Ectodermal cell (in vitro differentiated cells): ENCODE results near the gene SLCO6A1.

ENCODE experiments used
- H3K27ac ChIP-seq: 2 replicates; pipeline ENCODE4 v1.7.0; 2013; ENCODE audit warnings: mild to moderate bottlenecking, low read depth, low read length; ENCODE audit not compliant: insufficient read depth, poor library complexity, severe bottlenecking
- H3K27me3 ChIP-seq: 2 replicates; pipeline ENCODE4 v1.7.0; 2013; ENCODE audit warnings: mild to moderate bottlenecking, low read length; ENCODE audit not compliant: insufficient read depth, control insufficient read depth, poor library complexity, severe bottlenecking
- H3K36me3 ChIP-seq: one replicate; pipeline ENCODE4 v1.7.0; 2013; ENCODE audit warnings: low read length; ENCODE audit not compliant: control insufficient read depth, insufficient read depth
- H3K4me1 ChIP-seq: one replicate; pipeline ENCODE4 v1.7.0; 2013; ENCODE audit warnings: low read length; ENCODE audit not compliant: control insufficient read depth, insufficient read depth
- H3K4me3 ChIP-seq: 2 replicates; pipeline ENCODE4 v1.7.0; 2013; ENCODE audit warnings: low read depth, low read length, control low read depth; ENCODE audit not compliant: insufficient read depth
- H3K9me3 ChIP-seq: 2 replicates; pipeline ENCODE4 v1.7.0; 2013; ENCODE audit warnings: mild to moderate bottlenecking, low read length, moderate library complexity; ENCODE audit not compliant: control insufficient read depth
- WGBS, 2 experiments: methylation state at CpG; one replicate each; pipeline ENCODE4 v1.1.7; 2013; ENCODE audit warnings: missing lambda C conversion rate in 2 of 2; 5-methylcytosine and 5-hydroxymethylcytosine counted together

The SLCO6A1 gene

GRCh38 chr5:102375272-102375671 lies 123.5 kb downstream of the SLCO6A1 start:
- H3K27ac ChIP-seq, result no peak overlapping the region
- 64 to 73% methylated on average over 1 of the region's 1 CpG for WGBS, 2 experiments
- H3K27me3 ChIP-seq, result no peaks in the 10 kb centered on the region
- H3K4me3 ChIP-seq, result no peak overlapping the region
- no peaks in the 10 kb centered on the region for H3K9me3 ChIP-seq
- no peaks in the 10 kb centered on the region for H3K4me1 ChIP-seq
- no peaks in the 10 kb centered on the region for H3K36me3 ChIP-seq

- H3K4me3 ChIP-seq, result no peak overlapping the region
- no peaks in the 10 kb centered on the region for H3K36me3 ChIP-seq
- no peaks in the 10 kb centered on the region for H3K27me3 ChIP-seq
- H3K27ac ChIP-seq, result no peak overlapping the region
- no peaks in the 10 kb centered on the region for H3K4me1 ChIP-seq
- H3K9me3 ChIP-seq, result no peaks in the 10 kb centered on the region
Observed at GRCh38 chr5:102368392-102368791, 130.4 kb downstream of the SLCO6A1 start.

GRCh38 chr5:102341681-102342288 lies 157.0 kb downstream of the SLCO6A1 start:
- H3K36me3 ChIP-seq, result no peaks in the 10 kb centered on the region
- 91 to 95% methylated on average over 2 of the region's 2 CpGs for WGBS, 2 experiments
- H3K27me3 ChIP-seq, result no peaks in the 10 kb centered on the region
- H3K4me1 ChIP-seq, result no peaks in the 10 kb centered on the region
- H3K27ac ChIP-seq, result no peak overlapping the region
- no peaks in the 10 kb centered on the region for H3K9me3 ChIP-seq
- no peak overlapping the region for H3K4me3 ChIP-seq

GRCh38 chr5:102324714-102325113 lies 174.1 kb downstream of the SLCO6A1 start:
- Histone ChIP-seq H3K4me1 (no peaks in the 10 kb centered on the region), H3K27me3 (no peaks in the 10 kb centered on the region), H3K9me3 (no peaks in the 10 kb centered on the region), H3K27ac (no peak overlapping the region), H3K4me3 (no peak overlapping the region), H3K36me3 (no peaks in the 10 kb centered on the region)
- 100% methylated on average over 1 to 2 of the region's 2 CpGs for WGBS, 2 experiments
